A549 (cell line): ENCODE results near the gene ZNF337. TPM values are rescaled to one million over a fixed set of nuclear protein-coding genes. Genes with fewer than 3 reads are reported as not detected.

Experiments
- ATAC-seq, 2 experiments: fragments of 200-7000 bp in 1 of 2; fragments of >200 bp in 1 of 2; cut with Nextera tagmentation in 1 of 2; cut with Tn5 transposase in 1 of 2; 3 replicates each; pipeline versions ENCODE4 v1.8.0 to v1.9.1; 2018 to 2020; ENCODE audit warnings: mild to moderate bottlenecking in 1 of 2, moderate library complexity in 1 of 2
- CTCF ChIA-PET: fragments of 300-600 bp; sonication (Branson Sonifier 250); formaldehyde crosslinking; extraction: SDS; loops from one replicate; lab custom pipeline; 2021; ENCODE audit warnings: antibody characterized with exemption, inconsistent platforms; lab: Yijun Ruan, JAX
- POLR2A ChIA-PET: fragments of 350-600 bp; formaldehyde crosslinking; extraction: SDS; loops from one replicate; lab custom pipeline; 2021; ENCODE audit warnings: antibody characterized with exemption, inconsistent platforms; lab: Yijun Ruan, JAX
- DNase-seq, 2 experiments: peaks; one replicate each; pipeline versions ENCODE4 v3.0.0 to v3.0.0-alpha.2; 2011 to 2016; ENCODE audit warnings: low read depth in 1 of 2, low spot score in 1 of 2
- FAIRE-seq: peaks from 2 replicates; lab custom pipeline; 2011; peaks lifted over from hg19 to GRCh38; lab: Jason Lieb, UNC
- H3K27ac ChIP-seq, 2 experiments: fragments of >200 bp; sonication (Bioruptor Twin); formaldehyde crosslinking; 3 replicates each; pipeline ENCODE4 v1.5.1; 2016 to 2017
- H3K4me1 ChIP-seq: fragments of >200 bp; sonication (Bioruptor Twin); formaldehyde crosslinking; 3 replicates; pipeline ENCODE4 v1.6.1; 2016
- H3K4me2 ChIP-seq: fragments of >200 bp; sonication (Bioruptor Twin); formaldehyde crosslinking; 3 replicates; pipeline ENCODE4 v1.6.1; 2016
- H3K4me3 ChIP-seq: fragments of >200 bp; sonication (Bioruptor Twin); formaldehyde crosslinking; 3 replicates; pipeline ENCODE4 v1.5.1; 2016
- H3K9me3 ChIP-seq: fragments of >200 bp; sonication (Bioruptor Twin); formaldehyde crosslinking; 3 replicates; pipeline ENCODE4 v1.6.1; 2016
- BHLHE40 ChIP-seq: IDR thresholded peaks from 2 replicates; pipeline ENCODE4 v1.6.1; 2012; ENCODE audit warnings: low read depth, low read length, inconsistent platforms
- CBX2 ChIP-seq: fragments of 200-600 bp; sonication (generic); IDR thresholded peaks from 2 replicates; pipeline ENCODE4 v1.6.1; 2016; ENCODE audit warnings: low read depth, mild to moderate bottlenecking, borderline replicate concordance
- CBX8 ChIP-seq: fragments of 200-600 bp; sonication (generic); IDR thresholded peaks from 2 replicates; pipeline ENCODE4 v1.6.1; 2016
- CHD2 ChIP-seq: fragments of 150-350 bp; IDR thresholded peaks from 2 replicates; pipeline ENCODE4 v1.6.1; 2014; ENCODE audit warnings: low read length; ENCODE audit not compliant: partially characterized antibody
- CHD4 ChIP-seq: fragments of 200-600 bp; sonication (generic); IDR thresholded peaks from 2 replicates; pipeline ENCODE4 v1.6.1; 2016; ENCODE audit warnings: antibody characterized with exemption, mild to moderate bottlenecking, borderline replicate concordance
- CTCF ChIP-seq: fragments of >200 bp; sonication (Bioruptor Twin); formaldehyde crosslinking; IDR thresholded peaks from 3 replicates; pipeline ENCODE4 v1.5.1; 2016
- E2F6 ChIP-seq: IDR thresholded peaks from 2 replicates; pipeline ENCODE4 v1.6.1; 2012; ENCODE audit warnings: low read depth, borderline replicate concordance
- EHF ChIP-seq: fragments of 250-450 bp; sonication (Bioruptor Pico); IDR thresholded peaks from 2 replicates; pipeline ENCODE4 v1.5.0; 2020; ENCODE audit warnings: mild to moderate bottlenecking
- FOSB ChIP-seq: fragments of 250-450 bp; sonication (Bioruptor Pico); IDR thresholded peaks from 2 replicates; pipeline ENCODE4 v1.5.0; 2020; ENCODE audit warnings: mild to moderate bottlenecking, moderate library complexity
- FOSL2 ChIP-seq, 2 experiments: fragments of 450-650 bp in 1 of 2; fragments of >200 bp in 1 of 2; sonication (Bioruptor Twin) in 1 of 2; formaldehyde crosslinking; IDR thresholded peaks; 2 replicates each; pipeline versions ENCODE4 v1.5.0 to v1.6.1; 2016 to 2020; ENCODE audit warnings: mild to moderate bottlenecking in 1 of 2, moderate library complexity in 1 of 2
- FOXS1 ChIP-seq: fragments of 250-450 bp; sonication (Bioruptor Pico); IDR thresholded peaks from 2 replicates; pipeline ENCODE4 v1.5.0; 2020; ENCODE audit warnings: mild to moderate bottlenecking, moderate library complexity
- GATA3 ChIP-seq: IDR thresholded peaks from 2 replicates; pipeline ENCODE4 v1.6.1; 2012; ENCODE audit warnings: borderline replicate concordance
- HDAC2 ChIP-seq: fragments of 200-600 bp; sonication (generic); IDR thresholded peaks from 2 replicates; pipeline ENCODE4 v1.6.1; 2016
- HEYL ChIP-seq: fragments of 250-450 bp; sonication (Bioruptor Pico); IDR thresholded peaks from 2 replicates; pipeline ENCODE4 v1.8.0; 2021; ENCODE audit warnings: mild to moderate bottlenecking, moderate library complexity
- JUNB ChIP-seq: fragments of >200 bp; sonication (Bioruptor Twin); formaldehyde crosslinking; IDR thresholded peaks from 2 replicates; pipeline ENCODE4 v1.6.1; 2016
- KDM1A ChIP-seq: fragments of 200-600 bp; sonication (generic); IDR thresholded peaks from 2 replicates; pipeline ENCODE4 v1.6.1; 2016; ENCODE audit warnings: low read depth, mild to moderate bottlenecking
- KDM5A ChIP-seq: fragments of 200-600 bp; sonication (generic); IDR thresholded peaks from 2 replicates; pipeline ENCODE4 v1.6.1; 2016; ENCODE audit warnings: antibody characterized with exemption, mild to moderate bottlenecking
- MAFK ChIP-seq: fragments of 450-650 bp; IDR thresholded peaks from 2 replicates; pipeline ENCODE4 v1.6.1; 2014; ENCODE audit not compliant: partially characterized antibody
- MAZ ChIP-seq: fragments of 150-350 bp; IDR thresholded peaks from 2 replicates; pipeline ENCODE4 v1.6.1; 2014; ENCODE audit warnings: antibody characterized with exemption, low read depth, low read length, borderline replicate concordance
- MYC ChIP-seq: IDR thresholded peaks from 2 replicates; pipeline ENCODE4 v1.6.1; 2012; ENCODE audit warnings: mild to moderate bottlenecking, inconsistent platforms, low read length, improper control_type of control experiment, borderline replicate concordance
- NFE2L2 ChIP-seq: fragments of 150-350 bp; conservative IDR thresholded peaks from 2 replicates; pipeline ENCODE4 v1.6.1; 2014; ENCODE audit warnings: low read length
- NPAS2 ChIP-seq: fragments of 250-450 bp; sonication (Bioruptor Pico); IDR thresholded peaks from 2 replicates; pipeline ENCODE4 v1.8.0; 2022; ENCODE audit warnings: mild to moderate bottlenecking, moderate library complexity, borderline replicate concordance
- NR3C1 ChIP-seq: fragments of >200 bp; sonication (Bioruptor Twin); formaldehyde crosslinking; IDR thresholded peaks from 3 replicates; pipeline ENCODE4 v1.6.1; 2017
- POLR2A ChIP-seq: IDR thresholded peaks from 2 replicates; pipeline ENCODE4 v1.6.1; 2012; ENCODE audit warnings: mild to moderate bottlenecking, low read length
- POLR2AphosphoS2 ChIP-seq: conservative IDR thresholded peaks from 2 replicates; pipeline ENCODE4 v1.6.1; 2012; ENCODE audit warnings: low read length, improper control_type of control experiment, inconsistent platforms
- RAD21 ChIP-seq, 2 experiments: fragments of >200 bp in 1 of 2; sonication (Bioruptor Twin) in 1 of 2; formaldehyde crosslinking in 1 of 2; IDR thresholded peaks in 1 of 2; conservative IDR thresholded peaks in 1 of 2; 2 replicates in 1 of 2; 3 replicates in 1 of 2; pipeline ENCODE4 v1.6.1; 2012 to 2018; ENCODE audit warnings: inconsistent platforms in 1 of 2
- RARB ChIP-seq: fragments of 250-450 bp; sonication (Bioruptor Pico); IDR thresholded peaks from 2 replicates; pipeline ENCODE4 v1.8.0; 2021; ENCODE audit warnings: mild to moderate bottlenecking, moderate library complexity
- RCOR1 ChIP-seq: fragments of 150-350 bp; IDR thresholded peaks from 2 replicates; pipeline ENCODE4 v1.6.1; 2014; ENCODE audit warnings: antibody characterized with exemption, low read length, low read depth
- RNF2 ChIP-seq: fragments of 200-600 bp; sonication (generic); IDR thresholded peaks from 2 replicates; pipeline ENCODE4 v1.6.1; 2016; ENCODE audit warnings: low read depth, mild to moderate bottlenecking, antibody characterized with exemption, moderate library complexity, borderline replicate concordance
- SMC3 ChIP-seq: fragments of >200 bp; sonication (Bioruptor Twin); formaldehyde crosslinking; IDR thresholded peaks from 3 replicates; pipeline ENCODE4 v1.6.1; 2018; ENCODE audit warnings: inconsistent platforms
- USF2 ChIP-seq: fragments of 450-650 bp; IDR thresholded peaks from 2 replicates; pipeline ENCODE4 v1.6.1; 2014; ENCODE audit warnings: antibody characterized with exemption
- WGBS: methylation state at CpG from one replicate; pipeline ENCODE4 v1.1.6; 2017; ENCODE audit errors: missing lambda C conversion rate; 5-methylcytosine and 5-hydroxymethylcytosine counted together
- polyA plus RNA-seq, 4 experiments: library from polyadenylated mRNA; depleted of rRNA in 3 of 4; stranded (reverse); fragments of >200 nt; fragmentation: RNase III in 1 of 4; extraction: RNeasy Plus Mini Kit Qiagen cat#74134 plus additional on column Dnase treatment in 1 of 4; gene quantifications; 2 replicates in 3 of 4; 3 replicates in 1 of 4; pipeline ENCODE4 v1.2.3, GENCODE V29; 2011 to 2017

ZNF337 gene
- polyA plus RNA-seq, 2 of the 4 experiments (the other 2 are of a cell fraction), result 16.5 to 25.4 TPM

DNA sequence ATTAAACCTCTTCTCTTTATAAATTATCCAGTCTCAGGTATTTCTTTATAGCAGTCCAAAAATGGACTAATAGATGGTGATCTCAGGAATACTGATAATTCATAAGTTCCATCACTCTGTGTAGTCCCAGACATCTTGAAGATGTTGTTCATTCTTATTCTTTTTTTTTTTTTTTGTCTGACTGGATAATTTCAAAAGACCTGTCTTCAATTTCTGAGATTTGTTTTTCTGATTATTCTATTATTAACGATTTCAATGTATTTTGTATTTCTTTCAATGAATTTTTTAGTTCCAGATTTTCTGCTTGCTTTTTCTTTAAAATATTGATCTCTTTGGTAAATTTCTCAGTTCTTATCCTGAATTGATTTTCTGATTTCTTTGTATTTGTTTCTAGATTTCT lies 29.7 kb upstream of the ZNF337 start:
- 6% methylated on average over 1 of the region's 1 CpG for WGBS
- CTCF ChIA-PET, result no interaction called here
- TF ChIP-seq POLR2AphosphoS2, result no peak
- POLR2A ChIA-PET, result no interaction called here
- ATAC-seq (no peak), FAIRE-seq (no peak), DNase-seq (no peak)
- Histone ChIP-seq H3K27ac (no peak overlapping the region), H3K9me3 (peaks cover 15% of the 10 kb centered on the region), H3K4me1 (no peaks in the 10 kb centered on the region), H3K4me3 (no peak overlapping the region), H3K4me2 (no peak overlapping the region)

GRCh38 chr20:25725639-25726038 lies 29.0 kb upstream of the ZNF337 start:
- H3K27ac ChIP-seq, result no peak overlapping the region
- CTCF ChIA-PET, result no interaction called here
- H3K4me3 ChIP-seq, result no peak overlapping the region
- no peak for ATAC-seq
- TF ChIP-seq NFE2L2, result no peak
- no peak for TF ChIP-seq RARB (CRISPR knock-in tag)
- TF ChIP-seq FOXS1 (CRISPR knock-in tag), result no peak
- no peak for TF ChIP-seq RNF2
- no peak for TF ChIP-seq GATA3
- TF ChIP-seq CBX2, result no peak
- no peak for TF ChIP-seq RAD21 (conservative IDR thresholded peaks at IDR 0.05 in 1 of 2, IDR thresholded peaks at IDR 0.05 in 1 of 2)
- no peak for TF ChIP-seq CBX8
- no peak for TF ChIP-seq SMC3
- TF ChIP-seq KDM5A, result no peak
- TF ChIP-seq NR3C1, result no peak
- TF ChIP-seq, all 56 proteins: peak for 0
- POLR2A ChIA-PET, result no interaction called here
- Histone ChIP-seq H3K4me1 (no peaks in the 10 kb centered on the region), H3K4me2 (no peak overlapping the region), H3K9me3 (peaks cover 15% of the 10 kb centered on the region)
- no peak for DNase-seq
- FAIRE-seq, result no peak

DNA sequence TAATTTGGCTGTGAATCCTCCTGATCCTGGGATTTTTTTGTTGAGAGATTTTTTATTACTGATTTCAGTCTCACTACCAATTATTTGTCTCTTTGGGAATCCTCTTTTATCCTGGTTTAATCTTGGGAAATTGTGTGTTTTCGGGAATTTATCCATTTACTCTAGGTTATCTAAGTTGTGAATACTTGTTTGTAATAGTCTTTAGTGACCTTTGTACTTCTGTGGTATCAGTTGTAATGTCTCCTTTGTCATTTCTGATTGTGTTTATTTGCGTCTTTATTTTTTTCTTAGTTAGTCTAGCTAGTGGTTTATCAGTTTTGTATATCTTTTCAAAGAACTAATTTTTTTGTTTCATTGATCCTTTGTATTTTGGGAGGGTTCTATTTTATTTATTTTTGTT lies 27.3 kb upstream of the ZNF337 start:
- ChIA-PET CTCF (no interaction called here), POLR2A (no interaction called here)
- ATAC-seq, result no peak

GRCh38 chr20:25720285-25720684 lies 23.6 kb upstream of the ZNF337 start:
- H3K4me1 ChIP-seq, result peaks cover 6% of the 10 kb centered on the region; the same call in 2 of the 3 replicates
- POLR2A ChIA-PET, result no interaction called here
- FAIRE-seq (no peak), DNase-seq (no peak), ATAC-seq (no peak)
- WGBS, result 96% methylated on average over 7 of the region's 7 CpGs
- no peak overlapping the region for H3K27ac ChIP-seq
- H3K9me3 ChIP-seq, result no peaks in the 10 kb centered on the region
- CTCF ChIA-PET, result no interaction called here
- no peak overlapping the region for H3K4me2 ChIP-seq
- no peak overlapping the region for H3K4me3 ChIP-seq
- TF ChIP-seq MAFK (no peak), CTCF (no peak), POLR2AphosphoS2 (no peak), JUNB (no peak), FOSL2 (IDR thresholded peaks at IDR 0.05) (no peak), FOSL2 (CRISPR knock-in tag; IDR thresholded peaks at IDR 0.05) (no peak), FOSB (no peak), RCOR1 (no peak), KDM5A (no peak), HEYL (CRISPR knock-in tag) (no peak), MYC (no peak), E2F6 (no peak), EHF (CRISPR knock-in tag) (no peak), NFE2L2 (no peak)

More for the DNA sequence above, 27.3 kb upstream of the ZNF337 start:
- H3K27ac ChIP-seq, result no peak overlapping the region
- H3K9me3 ChIP-seq, result peaks cover 15% of the 10 kb centered on the region
- peaks cover 6% of the 10 kb centered on the region; the same call in 2 of the 3 replicates for H3K4me1 ChIP-seq
- no peak for TF ChIP-seq FOSB
- TF ChIP-seq MAZ, result no peak
- no peak for TF ChIP-seq POLR2A
- no peak for TF ChIP-seq RAD21 (conservative IDR thresholded peaks at IDR 0.05 in 1 of 2, IDR thresholded peaks at IDR 0.05 in 1 of 2)
- TF ChIP-seq GATA3, result no peak
- no peak for TF ChIP-seq CHD4
- no peak for TF ChIP-seq NFE2L2
- no peak for TF ChIP-seq FOSL2 (IDR thresholded peaks at IDR 0.05)
- no peak for TF ChIP-seq FOSL2 (CRISPR knock-in tag; IDR thresholded peaks at IDR 0.05)
- no peak for TF ChIP-seq BHLHE40
- no peak for TF ChIP-seq CHD2
- no peak for TF ChIP-seq USF2
- TF ChIP-seq KDM1A, result no peak
- no peak for TF ChIP-seq JUNB
- TF ChIP-seq HDAC2, result no peak
- no peak for TF ChIP-seq NPAS2 (CRISPR knock-in tag)
- no peak for TF ChIP-seq POLR2AphosphoS2
- no peak overlapping the region for H3K4me3 ChIP-seq
- 56% methylated on average over 2 of the region's 2 CpGs for WGBS
- no peak overlapping the region for H3K4me2 ChIP-seq
- FAIRE-seq, result peak; percentile 51
- DNase-seq, result no peak
